ENCODE data around the gene BBS10. TPM values are rescaled to one million over a fixed set of nuclear protein-coding genes. Genes with fewer than 3 reads are reported as not detected.

The BBS10 gene
- total and polyA plus RNA-seq, 8 donors, result 1.9 to 6.4 (median 3.1) TPM

GRCh38 chr12:76303365-76303764 is 44.9 kb downstream of the BBS10 start:
- DNase-seq (no peak), FAIRE-seq (no peak), ATAC-seq (no peak)
- no peaks in the 10 kb centered on the region for H3K9me3 ChIP-seq
- no peak for TF ChIP-seq CTCF (IDR thresholded peaks at IDR 0.05)
- no peaks in the 10 kb centered on the region for H3K4me1 ChIP-seq
- intact Hi-C loops (cut with DNase I), result no loop called here
- H3K27me3 ChIP-seq, result no peaks in the 10 kb centered on the region
- no peak overlapping the region for H3K4me3 ChIP-seq
- 59 to 77% methylated on average over 2 of the region's 2 CpGs for WGBS, 2 donors
- no peak overlapping the region for H3K27ac ChIP-seq
- H3K36me3 ChIP-seq, result no peaks in the 10 kb centered on the region

GRCh38 chr12:76300297-76300665 is 47.9 kb downstream of the BBS10 start:
- no peak for ATAC-seq
- intact Hi-C loops (cut with DNase I), result no loop called here
- H3K36me3 ChIP-seq, result no peaks in the 10 kb centered on the region
- no peaks in the 10 kb centered on the region for H3K27me3 ChIP-seq
- 59 to 60% methylated on average over 6 of the region's 6 CpGs for WGBS, 2 donors
- no peak overlapping the region for H3K4me3 ChIP-seq
- no peaks in the 10 kb centered on the region for H3K4me1 ChIP-seq
- TF ChIP-seq CTCF (IDR thresholded peaks at IDR 0.05), result no peak
- H3K9me3 ChIP-seq, result no peaks in the 10 kb centered on the region
- FAIRE-seq, result no peak
- DNase-seq, result no peak
- no peak overlapping the region for H3K27ac ChIP-seq

DNA sequence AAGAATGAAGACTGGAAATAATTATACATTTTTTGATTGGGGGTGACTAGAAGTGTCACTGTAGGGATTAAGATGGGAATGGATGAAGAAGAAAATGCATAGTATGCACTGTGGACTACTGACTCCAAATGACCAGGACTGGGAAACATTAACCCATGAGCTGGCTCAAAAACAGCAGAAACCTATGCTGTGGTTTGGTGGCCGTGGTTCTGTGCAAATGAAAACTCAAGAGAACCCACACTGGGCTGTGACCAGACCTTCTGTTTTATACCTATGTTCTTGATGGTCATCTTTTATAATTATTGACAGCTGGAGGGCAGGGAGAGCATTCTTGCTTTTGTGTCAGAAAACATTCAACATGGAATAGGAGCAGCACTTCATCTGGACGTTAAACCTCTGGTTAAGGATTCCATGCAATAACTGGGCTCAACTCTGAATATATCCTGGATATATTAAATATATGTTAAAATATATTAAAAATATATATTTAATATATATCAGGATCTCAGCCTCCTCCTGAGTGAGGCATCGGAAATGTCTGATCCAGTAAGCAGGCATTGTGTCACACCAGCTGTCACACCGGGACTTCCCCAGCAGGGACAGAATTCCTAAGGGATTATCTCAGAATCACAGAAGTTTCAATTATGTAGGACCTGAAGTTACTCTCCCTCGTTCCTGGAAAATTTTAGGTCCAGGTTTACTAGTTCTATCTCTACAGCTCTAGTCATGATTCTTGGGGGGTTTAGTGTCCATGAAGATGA is 48.5 kb downstream of the BBS10 start:
- intact Hi-C loops (cut with DNase I), result no loop called here
- no peak for DNase-seq
- Histone ChIP-seq H3K36me3 (no peaks in the 10 kb centered on the region), H3K4me1 (no peaks in the 10 kb centered on the region), H3K4me3 (no peak overlapping the region), H3K9me3 (no peaks in the 10 kb centered on the region), H3K27ac (no peak overlapping the region), H3K27me3 (no peaks in the 10 kb centered on the region)
- no peak for FAIRE-seq
- WGBS, 2 donors, result 36 to 38% methylated on average over 5 of the region's 5 CpGs
- no peak for TF ChIP-seq CTCF (IDR thresholded peaks at IDR 0.05)
- peak in 1 of 4 donors; percentile 45 for ATAC-seq

Other genes starting within 250 kb of the BBS10 start
- 10 to 100 TPM; 17.3 to 39.6 (median 24.7) TPM for gene OSBPL8, start 211.4 kb upstream of the BBS10 start, total RNA-seq
- gene OSBPL8, start 211.4 kb upstream of the BBS10 start, polyA plus RNA-seq, result 1 to 10 TPM; 3.6 to 7.0 TPM

Measured in pancreas (tissue), 10 donors.